ENCODE data around the gene MTCL1. TPM values are rescaled to one million over a fixed set of nuclear protein-coding genes. Genes with fewer than 3 reads are reported as not detected.

Gene MTCL1
- total and polyA plus RNA-seq, 9 donors = 2.2 to 9.6 (median 6.5) TPM

DNA sequence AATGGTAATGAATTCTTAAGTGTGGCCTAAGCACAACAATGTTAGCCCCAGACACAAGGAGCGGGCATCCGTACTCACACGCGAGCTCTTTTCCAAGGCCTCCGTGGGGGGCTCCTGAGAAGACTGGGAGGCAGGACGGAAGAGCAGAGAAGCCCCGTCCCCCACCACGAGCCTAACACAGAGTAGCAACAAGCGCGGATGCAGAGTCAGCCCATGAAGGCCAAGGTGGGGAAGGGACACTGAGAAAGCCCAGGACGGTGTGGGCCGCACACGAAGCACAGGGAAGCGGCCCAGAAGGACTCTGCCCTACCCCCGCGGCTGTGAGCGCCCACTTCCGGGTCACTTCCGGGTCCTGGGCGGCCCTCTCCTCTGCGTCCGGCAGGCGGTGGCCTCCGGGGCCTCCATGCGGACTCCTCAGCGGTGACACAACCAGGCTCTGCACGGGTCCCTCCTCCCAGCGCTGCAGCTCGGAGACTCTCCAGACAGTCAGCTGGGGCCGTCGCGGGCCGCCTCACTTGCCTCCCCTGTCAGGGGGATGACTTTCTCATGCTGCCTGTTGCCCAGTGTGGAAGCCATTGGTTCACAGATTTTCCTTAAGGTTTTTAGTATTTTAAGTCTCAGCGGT, 151.5 kb downstream of the MTCL1 start:
- WGBS, 3 donors = 88 to 92% (median 92%) methylated on average over 34 of the region's 34 CpGs

GRCh38 chr18:8857806-8858205, 152.4 kb downstream of the MTCL1 start:
- Histone ChIP-seq H3K27me3 (no peaks in the 10 kb centered on the region), H3K4me1 (ENCODE audit: insufficient read depth) (no peaks in the 10 kb centered on the region), H3K27ac (no peak overlapping the region), H3K36me3 (no peaks in the 10 kb centered on the region), H3K9me3 (no peaks in the 10 kb centered on the region), H3K4me3 (no peak overlapping the region)
- no peak for DNase-seq
- TF ChIP-seq POLR2A (IDR thresholded peaks at IDR 0.05) (no peak), EP300 (IDR thresholded peaks at IDR 0.05) (no peak)
- TF ChIP-seq, protein P1, sequence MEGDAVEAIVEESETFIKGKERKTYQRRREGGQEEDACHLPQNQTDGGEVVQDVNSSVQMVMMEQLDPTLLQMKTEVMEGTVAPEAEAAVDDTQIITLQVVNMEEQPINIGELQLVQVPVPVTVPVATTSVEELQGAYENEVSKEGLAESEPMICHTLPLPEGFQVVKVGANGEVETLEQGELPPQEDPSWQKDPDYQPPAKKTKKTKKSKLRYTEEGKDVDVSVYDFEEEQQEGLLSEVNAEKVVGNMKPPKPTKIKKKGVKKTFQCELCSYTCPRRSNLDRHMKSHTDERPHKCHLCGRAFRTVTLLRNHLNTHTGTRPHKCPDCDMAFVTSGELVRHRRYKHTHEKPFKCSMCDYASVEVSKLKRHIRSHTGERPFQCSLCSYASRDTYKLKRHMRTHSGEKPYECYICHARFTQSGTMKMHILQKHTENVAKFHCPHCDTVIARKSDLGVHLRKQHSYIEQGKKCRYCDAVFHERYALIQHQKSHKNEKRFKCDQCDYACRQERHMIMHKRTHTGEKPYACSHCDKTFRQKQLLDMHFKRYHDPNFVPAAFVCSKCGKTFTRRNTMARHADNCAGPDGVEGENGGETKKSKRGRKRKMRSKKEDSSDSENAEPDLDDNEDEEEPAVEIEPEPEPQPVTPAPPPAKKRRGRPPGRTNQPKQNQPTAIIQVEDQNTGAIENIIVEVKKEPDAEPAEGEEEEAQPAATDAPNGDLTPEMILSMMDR (IDR thresholded peaks at IDR 0.05) = no peak
- 85 to 94% (median 92%) methylated on average over 4 of the region's 4 CpGs for WGBS, 3 donors
- intact Hi-C loops (cut with DNase I) = no loop called here

More for the DNA sequence above, 151.5 kb downstream of the MTCL1 start:
- Histone ChIP-seq H3K27me3 (no peaks in the 10 kb centered on the region), H3K9me3 (no peaks in the 10 kb centered on the region), H3K4me1 (ENCODE audit: insufficient read depth) (no peaks in the 10 kb centered on the region), H3K36me3 (no peaks in the 10 kb centered on the region), H3K27ac (no peak overlapping the region), H3K4me3 (no peak overlapping the region)
- TF ChIP-seq POLR2A (IDR thresholded peaks at IDR 0.05) = no peak
- intact Hi-C loops (cut with DNase I) = no loop called here
- DNase-seq = no peak

DNA sequence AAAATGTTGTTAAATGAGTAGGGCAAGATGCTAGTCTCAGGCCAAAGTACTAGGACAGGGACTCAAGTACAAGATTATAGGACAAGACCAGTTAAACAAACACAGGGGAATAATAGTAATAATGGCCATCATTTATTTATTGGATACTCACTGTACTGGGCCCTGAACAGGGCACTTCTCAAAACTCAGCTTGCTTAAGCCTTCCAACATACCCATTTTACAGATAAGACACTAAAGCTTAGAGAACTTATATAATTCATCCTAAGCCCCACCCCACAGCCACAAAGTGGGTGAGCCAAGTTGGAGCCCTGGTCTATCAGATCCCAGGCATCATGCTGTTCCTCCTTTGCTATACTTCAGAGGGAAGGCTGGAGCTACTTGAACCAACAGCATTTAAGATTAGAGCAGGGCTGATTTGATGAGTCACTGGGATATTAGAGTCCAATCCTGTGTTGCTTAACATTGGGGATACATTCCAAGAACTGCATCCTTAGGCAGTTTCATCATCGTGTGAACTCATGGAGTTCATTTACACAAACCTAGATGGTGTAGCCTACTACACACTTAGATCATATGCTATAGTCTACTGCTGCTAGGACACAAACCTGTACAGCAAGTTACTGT, 153.6 kb downstream of the MTCL1 start:
- intact Hi-C loops (cut with DNase I) = no loop called here
- no peaks in the 10 kb centered on the region for H3K9me3 ChIP-seq
- H3K27ac ChIP-seq = no peak overlapping the region
- no peak for DNase-seq
- no peaks in the 10 kb centered on the region for H3K27me3 ChIP-seq
- H3K4me1 ChIP-seq (ENCODE audit: insufficient read depth) = no peaks in the 10 kb centered on the region
- 11 to 23% (median 22%) methylated on average over 1 of the region's 1 CpG for WGBS, 3 donors
- no peak overlapping the region for H3K4me3 ChIP-seq
- TF ChIP-seq EP300 (IDR thresholded peaks at IDR 0.05) (no peak), POLR2A (IDR thresholded peaks at IDR 0.05) (no peak)
- TF ChIP-seq, protein P1 (IDR thresholded peaks at IDR 0.05) = no peak
- H3K36me3 ChIP-seq = no peaks in the 10 kb centered on the region

DNA sequence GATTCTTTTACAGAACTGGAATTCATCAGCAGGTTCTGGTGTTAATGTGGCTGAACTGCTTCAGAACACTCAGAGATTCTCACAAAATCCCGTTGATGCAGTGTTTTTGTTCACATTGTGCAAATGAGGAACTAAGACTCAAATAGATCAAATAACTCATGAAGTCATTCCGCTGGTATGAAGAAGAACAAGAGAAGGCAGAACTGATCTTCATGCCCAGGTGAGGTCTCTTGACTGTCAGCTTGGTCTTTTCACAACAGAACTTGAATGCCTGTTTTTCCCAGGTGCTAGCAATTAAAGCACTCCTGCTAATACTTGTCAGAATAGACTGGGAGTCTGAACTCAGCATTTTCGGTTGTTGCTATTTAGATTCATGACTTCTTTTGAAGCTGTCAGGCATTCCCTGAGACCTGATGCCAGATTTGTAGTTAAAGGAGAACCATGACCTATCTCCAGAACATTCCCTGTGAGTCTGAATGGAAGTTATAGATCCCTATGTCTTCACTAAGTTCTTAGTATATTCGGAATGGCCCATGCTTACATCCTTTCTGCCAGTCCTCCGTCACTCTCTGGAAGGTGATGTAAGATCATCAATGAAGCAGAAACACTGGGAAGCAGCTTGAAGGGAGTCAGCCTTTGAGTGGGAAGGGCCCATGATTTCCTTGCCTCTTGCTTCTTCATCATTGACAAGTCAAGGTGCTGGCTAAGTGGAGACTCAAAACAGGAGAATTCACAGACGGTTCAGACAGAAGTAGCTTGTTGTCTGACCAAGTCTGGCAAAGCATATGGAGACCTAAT, 155.7 kb downstream of the MTCL1 start:
- Histone ChIP-seq H3K27me3 (no peaks in the 10 kb centered on the region), H3K4me1 (ENCODE audit: insufficient read depth) (no peaks in the 10 kb centered on the region), H3K9me3 (no peaks in the 10 kb centered on the region), H3K4me3 (no peak overlapping the region), H3K27ac (no peak overlapping the region), H3K36me3 (no peaks in the 10 kb centered on the region)
- TF ChIP-seq, protein P1 (IDR thresholded peaks at IDR 0.05) = no peak
- no peak for TF ChIP-seq EP300 (IDR thresholded peaks at IDR 0.05)
- no peak for TF ChIP-seq POLR2A (IDR thresholded peaks at IDR 0.05)
- 80 to 83% (median 80%) methylated on average over 6 of the region's 6 CpGs for WGBS, 3 donors
- intact Hi-C loops (cut with DNase I) = no loop called here
- DNase-seq = no peak

Measured in ovary (tissue), 9 donors.